ENCODE data around the gene BSN.

- no peak for TF ChIP-seq CTCF (IDR thresholded peaks at IDR 0.05)
- no peak for TF ChIP-seq EP300 (IDR thresholded peaks at IDR 0.05)
- no peak for TF ChIP-seq POLR2AphosphoS5 (IDR thresholded peaks at IDR 0.05)
- no peak for TF ChIP-seq POLR2A (IDR thresholded peaks at IDR 0.05)
Measured at GRCh38 chr3:49536875-49537533, 17.3 kb upstream of the BSN start.
